HEK293 (cell line): ENCODE data around the gene ZRSR2.

Experiments used
- CTCF ChIA-PET: fragments of 350-600 bp; formaldehyde crosslinking; extraction: SDS; loops from one replicate; lab custom pipeline; 2021; ENCODE audit warnings: antibody characterized with exemption; lab: Yijun Ruan, JAX
- POLR2A ChIA-PET: fragments of 300-600 bp; formaldehyde crosslinking; extraction: SDS; loops from one replicate; lab custom pipeline; 2020; ENCODE audit warnings: antibody characterized with exemption, inconsistent platforms; lab: Yijun Ruan, JAX
- H3K27ac ChIP-seq: fragments of 200-500 bp; sonication (Bioruptor generic); 2 replicates; pipeline ENCODE4 v1.5.1; 2014; ENCODE audit warnings: low read depth, low read length, control low read depth, inconsistent platforms; ENCODE audit errors: extremely low read depth
- H3K36me3 ChIP-seq, 2 experiments: fragments of 200-500 bp in 1 of 2; sonication (Bioruptor generic) in 1 of 2; 1 replicate in 1 of 2; 2 replicates in 1 of 2; pipeline ENCODE4 v1.5.1; 2014 to 2017; ENCODE audit warnings: inconsistent platforms in 2 of 2, low read length in 2 of 2; ENCODE audit not compliant: control insufficient read depth in 2 of 2, insufficient read depth in 1 of 2
- H3K4me1 ChIP-seq: fragments of 200-500 bp; sonication (Bioruptor generic); 2 replicates; pipeline ENCODE4 v1.5.1; 2014; ENCODE audit warnings: mild to moderate bottlenecking, low read length, inconsistent platforms; ENCODE audit not compliant: control insufficient read depth, insufficient read depth
- H3K4me3 ChIP-seq: 2 replicates; pipeline ENCODE4 v1.5.1; 2011; ENCODE audit warnings: low read depth, mild to moderate bottlenecking, control low read depth, low read length, moderate library complexity
- H3K9me3 ChIP-seq: fragments of 200-500 bp; sonication (Bioruptor generic); 2 replicates; pipeline ENCODE4 v1.5.1; 2014; ENCODE audit warnings: low read depth, low read length, inconsistent platforms; ENCODE audit not compliant: control insufficient read depth, insufficient read depth
- MEIS1 ChIP-seq: sonication (generic); formaldehyde crosslinking; IDR thresholded peaks from 2 replicates; pipeline ENCODE4 v1.8.1; 2022; ENCODE audit warnings: missing genetic modification reagents, mild to moderate bottlenecking, borderline replicate concordance
- PBX3 ChIP-seq: sonication (generic); formaldehyde crosslinking; IDR thresholded peaks from 2 replicates; pipeline ENCODE4 v1.8.1; 2022; ENCODE audit warnings: mild to moderate bottlenecking, moderate library complexity, missing genetic modification reagents
- ZBTB11 ChIP-seq: fragments of 450-650 bp; formaldehyde crosslinking; conservative IDR thresholded peaks from 2 replicates; pipeline ENCODE4 v1.5.1; 2016; ENCODE audit warnings: low read depth, missing biosample characterization, missing genetic modification characterization
- ZNF18 ChIP-seq: fragments of 450-650 bp; formaldehyde crosslinking; IDR thresholded peaks from 2 replicates; pipeline ENCODE4 v1.5.1; 2016; ENCODE audit warnings: missing biosample characterization, missing genetic modification characterization
- ZNF202 ChIP-seq: fragments of 450-650 bp; formaldehyde crosslinking; IDR thresholded peaks from 2 replicates; pipeline ENCODE4 v1.5.1; 2016; ENCODE audit warnings: missing biosample characterization, missing genetic modification characterization, borderline replicate concordance
- ZNF280C ChIP-seq: fragments of 450-650 bp; formaldehyde crosslinking; IDR thresholded peaks from 2 replicates; pipeline ENCODE4 v1.5.1; 2016; ENCODE audit warnings: missing biosample characterization, missing genetic modification characterization
- ZNF548 ChIP-seq: fragments of 450-650 bp; formaldehyde crosslinking; IDR thresholded peaks from 2 replicates; pipeline ENCODE4 v1.5.1; 2016; ENCODE audit warnings: missing biosample characterization, missing genetic modification characterization
- ZNF585B ChIP-seq: fragments of 450-650 bp; formaldehyde crosslinking; IDR thresholded peaks from 2 replicates; pipeline ENCODE4 v1.5.1; 2016; ENCODE audit warnings: missing biosample characterization, missing genetic modification characterization
- ZSCAN16 ChIP-seq: fragments of 450-650 bp; formaldehyde crosslinking; IDR thresholded peaks from 2 replicates; pipeline ENCODE4 v1.5.1; 2016; ENCODE audit warnings: missing biosample characterization, missing genetic modification characterization
- TF ChIP-seq, protein P1 (sequence below): fragments of 450-650 bp; formaldehyde crosslinking; IDR thresholded peaks from 2 replicates; pipeline ENCODE4 v1.5.1; 2017; ENCODE audit warnings: missing biosample characterization, missing genetic modification characterization
- TF ChIP-seq, protein P2 (sequence below): IDR thresholded peaks from 2 replicates; pipeline ENCODE4 v1.6.1; 2011; ENCODE audit warnings: mild to moderate bottlenecking, low read depth, low read length, borderline replicate concordance
- TF ChIP-seq, protein P3 (sequence below): fragments of 450-650 bp; formaldehyde crosslinking; IDR thresholded peaks from 2 replicates; pipeline ENCODE4 v1.5.1; 2016; ENCODE audit warnings: missing biosample characterization, missing genetic modification characterization

ZRSR2 gene

DNA sequence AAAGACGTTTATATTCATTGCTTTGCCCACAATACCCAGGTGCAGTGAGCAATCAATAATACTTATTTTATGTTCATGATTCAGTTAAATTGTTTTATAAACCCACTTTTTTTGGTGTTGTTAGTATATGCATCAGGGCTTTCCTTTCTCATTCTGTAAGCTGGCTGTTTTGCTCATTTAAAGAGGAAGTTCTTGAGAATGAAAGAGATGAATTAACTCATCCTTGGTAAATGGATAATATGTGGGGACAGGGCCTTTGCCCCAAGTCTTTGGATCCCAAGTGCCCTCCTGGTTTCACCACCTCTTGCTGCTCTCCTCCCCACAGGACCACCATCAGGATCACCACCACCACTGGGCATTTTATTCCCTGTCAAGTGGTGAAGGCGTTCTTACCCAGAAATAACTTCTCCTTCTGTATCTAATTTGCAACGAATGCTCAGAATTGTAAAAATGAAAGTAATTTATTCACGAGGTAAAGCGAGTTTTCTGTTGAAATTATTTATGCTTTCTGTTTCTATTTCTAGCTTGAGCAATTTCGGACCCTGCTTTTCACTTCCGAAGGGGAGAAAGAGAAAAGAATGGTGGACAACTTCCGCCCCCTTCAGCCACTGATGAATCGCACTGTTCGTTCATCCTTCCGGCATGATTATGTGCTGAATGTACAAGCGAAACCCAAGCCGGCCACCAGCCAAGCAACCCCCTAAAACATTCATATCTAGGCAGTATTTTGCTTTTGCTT is 8.2 kb upstream of the ZRSR2 start:
- CTCF ChIA-PET: no interaction called here
- Histone ChIP-seq H3K36me3 (peaks cover 20 to 29% of the 10 kb centered on the region in 2 experiments), H3K4me1 (no peaks in the 10 kb centered on the region), H3K9me3 (no peaks in the 10 kb centered on the region)
- no peak for TF ChIP-seq ZSCAN16 (tag by site-specific recombination)
- TF ChIP-seq PBX3 (CRISPR knock-in tag): no peak
- no peak for TF ChIP-seq ZNF585B (tag by site-specific recombination)
- no peak for TF ChIP-seq ZNF18
- TF ChIP-seq ZNF202 (tag by site-specific recombination): no peak
- TF ChIP-seq ZBTB11: no peak
- TF ChIP-seq, protein P1, sequence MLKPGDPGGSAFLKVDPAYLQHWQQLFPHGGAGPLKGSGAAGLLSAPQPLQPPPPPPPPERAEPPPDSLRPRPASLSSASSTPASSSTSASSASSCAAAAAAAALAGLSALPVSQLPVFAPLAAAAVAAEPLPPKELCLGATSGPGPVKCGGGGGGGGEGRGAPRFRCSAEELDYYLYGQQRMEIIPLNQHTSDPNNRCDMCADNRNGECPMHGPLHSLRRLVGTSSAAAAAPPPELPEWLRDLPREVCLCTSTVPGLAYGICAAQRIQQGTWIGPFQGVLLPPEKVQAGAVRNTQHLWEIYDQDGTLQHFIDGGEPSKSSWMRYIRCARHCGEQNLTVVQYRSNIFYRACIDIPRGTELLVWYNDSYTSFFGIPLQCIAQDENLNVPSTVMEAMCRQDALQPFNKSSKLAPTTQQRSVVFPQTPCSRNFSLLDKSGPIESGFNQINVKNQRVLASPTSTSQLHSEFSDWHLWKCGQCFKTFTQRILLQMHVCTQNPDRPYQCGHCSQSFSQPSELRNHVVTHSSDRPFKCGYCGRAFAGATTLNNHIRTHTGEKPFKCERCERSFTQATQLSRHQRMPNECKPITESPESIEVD (tag by site-specific recombination): no peak
- no peak for TF ChIP-seq ZNF548 (tag by site-specific recombination)
- no peak for TF ChIP-seq MEIS1 (CRISPR knock-in tag)
- TF ChIP-seq, protein P2, sequence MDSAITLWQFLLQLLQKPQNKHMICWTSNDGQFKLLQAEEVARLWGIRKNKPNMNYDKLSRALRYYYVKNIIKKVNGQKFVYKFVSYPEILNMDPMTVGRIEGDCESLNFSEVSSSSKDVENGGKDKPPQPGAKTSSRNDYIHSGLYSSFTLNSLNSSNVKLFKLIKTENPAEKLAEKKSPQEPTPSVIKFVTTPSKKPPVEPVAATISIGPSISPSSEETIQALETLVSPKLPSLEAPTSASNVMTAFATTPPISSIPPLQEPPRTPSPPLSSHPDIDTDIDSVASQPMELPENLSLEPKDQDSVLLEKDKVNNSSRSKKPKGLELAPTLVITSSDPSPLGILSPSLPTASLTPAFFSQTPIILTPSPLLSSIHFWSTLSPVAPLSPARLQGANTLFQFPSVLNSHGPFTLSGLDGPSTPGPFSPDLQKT: no peak
- no peak for TF ChIP-seq ZNF280C (tag by site-specific recombination)
- TF ChIP-seq, protein P3, sequence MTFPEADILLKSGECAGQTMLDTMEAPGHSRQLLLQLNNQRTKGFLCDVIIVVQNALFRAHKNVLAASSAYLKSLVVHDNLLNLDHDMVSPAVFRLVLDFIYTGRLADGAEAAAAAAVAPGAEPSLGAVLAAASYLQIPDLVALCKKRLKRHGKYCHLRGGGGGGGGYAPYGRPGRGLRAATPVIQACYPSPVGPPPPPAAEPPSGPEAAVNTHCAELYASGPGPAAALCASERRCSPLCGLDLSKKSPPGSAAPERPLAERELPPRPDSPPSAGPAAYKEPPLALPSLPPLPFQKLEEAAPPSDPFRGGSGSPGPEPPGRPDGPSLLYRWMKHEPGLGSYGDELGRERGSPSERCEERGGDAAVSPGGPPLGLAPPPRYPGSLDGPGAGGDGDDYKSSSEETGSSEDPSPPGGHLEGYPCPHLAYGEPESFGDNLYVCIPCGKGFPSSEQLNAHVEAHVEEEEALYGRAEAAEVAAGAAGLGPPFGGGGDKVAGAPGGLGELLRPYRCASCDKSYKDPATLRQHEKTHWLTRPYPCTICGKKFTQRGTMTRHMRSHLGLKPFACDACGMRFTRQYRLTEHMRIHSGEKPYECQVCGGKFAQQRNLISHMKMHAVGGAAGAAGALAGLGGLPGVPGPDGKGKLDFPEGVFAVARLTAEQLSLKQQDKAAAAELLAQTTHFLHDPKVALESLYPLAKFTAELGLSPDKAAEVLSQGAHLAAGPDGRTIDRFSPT (tag by site-specific recombination): no peak
- TF ChIP-seq, all 188 proteins: peak for 0
- H3K4me3 ChIP-seq: no peak overlapping the region
- POLR2A ChIA-PET: no interaction called here
- no peak overlapping the region for H3K27ac ChIP-seq
